Frontal cortex (tissue), 4 donors: ENCODE results near the gene CCDC87. TPM values are rescaled to one million over a fixed set of nuclear protein-coding genes. Genes with fewer than 3 reads are reported as not detected.
"Not testable (repeated sequence)": the region's sequence is repeated elsewhere in the genome, so short reads cannot be mapped to it uniquely, and the experiment has no call there.

Experiments used
- DNase-seq, 2 donors: peaks; one replicate each; pipeline ENCODE4 v3.0.0; 2012; ENCODE audit warnings: low spot score in 2 of 2
- FAIRE-seq: peaks from 2 replicates; lab custom pipeline; 2012; peaks lifted over from hg19 to GRCh38; lab: Jason Lieb, UNC
- total RNA-seq: library from RNA; depleted of rRNA; stranded (reverse); fragments of >200 nt; gene quantifications from one replicate; pipeline ENCODE4 v1.2.3, GENCODE V29; 2014
- donor health status: control.
- donor health status: control.
- donor health status: control.

The CCDC87 gene
- total RNA-seq, 1 donor from 2014 or later = 1.2 TPM

DNA sequence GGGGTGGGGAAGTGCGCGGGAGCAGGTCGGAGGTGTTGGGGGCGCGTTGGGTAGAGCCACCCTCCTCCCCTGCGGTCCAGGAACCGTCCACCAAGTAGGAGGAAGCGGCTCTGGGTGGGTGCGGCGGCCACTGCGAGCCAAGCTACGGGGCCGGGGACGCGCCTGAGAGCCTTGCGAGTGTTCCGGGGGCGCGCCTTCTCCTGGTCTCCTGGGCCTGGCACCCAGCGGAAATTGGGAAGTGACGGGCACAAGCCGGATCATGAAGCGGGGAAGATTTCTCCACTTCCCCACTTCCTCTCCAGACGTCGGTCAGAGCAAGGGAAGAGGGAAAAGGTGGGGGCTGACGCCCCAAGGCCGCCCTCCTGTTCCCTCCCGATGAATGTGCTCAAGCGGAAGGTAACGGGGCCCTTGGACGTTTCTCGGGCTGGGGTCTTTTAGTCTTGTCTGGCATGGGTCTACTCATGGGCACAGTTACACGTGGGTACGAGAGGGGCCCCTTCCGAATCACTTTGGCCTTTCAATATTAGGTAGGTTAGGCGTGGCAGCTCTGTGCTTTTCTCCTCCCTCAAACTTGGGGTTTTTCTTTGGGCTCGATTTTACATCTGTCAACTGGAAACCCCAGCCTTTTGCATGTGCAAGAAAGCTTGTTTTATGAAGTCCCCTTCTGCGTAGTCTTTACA lies 24.4 kb upstream of the CCDC87 start:
- DNase-seq = no peak
- FAIRE-seq = no peak

DNA sequence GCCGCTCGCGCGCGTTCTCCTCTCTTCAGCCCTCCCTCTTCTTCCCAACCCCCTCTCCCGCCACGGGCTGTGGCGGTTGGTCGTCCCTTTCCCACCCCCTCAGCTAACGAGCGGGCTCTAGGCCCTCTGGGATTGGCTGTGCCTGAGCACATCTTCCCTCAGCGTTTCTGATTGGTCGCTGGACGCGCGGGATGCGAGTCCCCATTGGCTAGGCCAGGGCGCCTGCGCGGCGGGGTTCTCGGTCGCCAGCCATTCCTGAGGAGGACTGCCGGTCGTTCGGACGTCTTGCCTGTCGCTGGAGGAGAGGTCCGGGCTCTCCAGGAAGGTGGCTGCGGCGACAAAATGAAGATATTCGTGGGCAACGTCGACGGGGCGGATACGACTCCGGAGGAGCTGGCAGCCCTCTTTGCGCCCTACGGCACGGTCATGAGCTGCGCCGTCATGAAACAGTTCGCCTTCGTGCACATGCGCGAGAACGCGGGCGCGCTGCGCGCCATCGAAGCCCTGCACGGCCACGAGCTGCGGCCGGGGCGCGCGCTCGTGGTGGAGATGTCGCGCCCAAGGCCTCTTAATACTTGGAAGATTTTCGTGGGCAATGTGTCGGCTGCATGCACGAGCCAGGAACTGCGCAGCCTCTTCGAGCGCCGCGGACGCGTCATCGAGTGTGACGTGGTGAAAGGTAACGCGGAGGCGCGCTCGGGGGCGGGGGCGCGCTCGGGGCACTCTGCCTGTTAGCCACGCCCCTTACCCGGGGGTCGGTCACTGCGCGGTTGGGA lies 23.7 kb upstream of the CCDC87 start, which contains the start of gene RBM14:
Gene RBM14 (plus strand): TSS at position 252 of the 776 bp plus-strand sequence. CDS start 91 bp downstream, at position 343.
- peak; percentile 97 to 98 for DNase-seq

DNA sequence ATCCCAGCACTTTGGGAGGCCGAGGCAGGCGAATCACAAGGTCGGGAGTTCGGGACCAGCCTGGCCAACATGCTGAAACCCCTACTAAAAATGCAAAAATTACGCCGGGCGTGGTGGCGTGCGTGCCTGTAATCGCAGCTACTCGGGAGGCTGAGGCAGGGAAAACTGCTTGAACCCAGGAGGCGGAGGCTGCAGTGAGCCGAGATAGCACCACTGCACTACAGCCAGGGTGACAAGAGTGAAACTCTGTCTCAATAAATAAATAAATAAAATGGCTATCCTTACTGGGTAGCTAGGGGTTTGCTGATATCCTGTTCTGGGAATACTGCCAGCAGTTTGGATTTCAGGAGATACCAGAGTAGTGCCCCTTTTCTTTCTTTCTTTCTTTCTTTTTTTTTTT lies 21.2 kb upstream of the CCDC87 start:
- DNase-seq = no peak
- no peak for FAIRE-seq

More for the DNA sequence above, 23.7 kb upstream of the CCDC87 start, which contains the start of gene RBM14:
- no peak for FAIRE-seq

DNA sequence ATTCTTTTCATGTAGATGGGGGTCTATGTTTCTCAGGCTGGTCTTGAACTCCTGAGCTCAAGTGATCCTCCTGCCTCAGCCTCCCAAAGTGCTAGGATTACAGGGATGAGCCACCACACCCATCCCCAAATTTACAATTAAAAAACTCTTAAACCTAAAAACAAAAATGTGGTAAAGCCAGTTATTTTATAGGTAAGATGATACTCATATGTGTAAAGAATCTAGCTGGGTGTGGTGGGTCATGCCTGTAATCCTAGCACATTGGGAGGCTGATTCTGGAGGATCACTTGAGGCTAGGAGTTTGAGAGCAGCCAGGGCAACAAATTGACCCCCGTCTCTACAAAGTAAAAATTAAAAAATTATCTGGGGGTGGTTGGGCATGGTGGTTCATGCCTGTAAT lies 19.6 kb upstream of the CCDC87 start:
- no peak for DNase-seq
- FAIRE-seq = no peak

DNA sequence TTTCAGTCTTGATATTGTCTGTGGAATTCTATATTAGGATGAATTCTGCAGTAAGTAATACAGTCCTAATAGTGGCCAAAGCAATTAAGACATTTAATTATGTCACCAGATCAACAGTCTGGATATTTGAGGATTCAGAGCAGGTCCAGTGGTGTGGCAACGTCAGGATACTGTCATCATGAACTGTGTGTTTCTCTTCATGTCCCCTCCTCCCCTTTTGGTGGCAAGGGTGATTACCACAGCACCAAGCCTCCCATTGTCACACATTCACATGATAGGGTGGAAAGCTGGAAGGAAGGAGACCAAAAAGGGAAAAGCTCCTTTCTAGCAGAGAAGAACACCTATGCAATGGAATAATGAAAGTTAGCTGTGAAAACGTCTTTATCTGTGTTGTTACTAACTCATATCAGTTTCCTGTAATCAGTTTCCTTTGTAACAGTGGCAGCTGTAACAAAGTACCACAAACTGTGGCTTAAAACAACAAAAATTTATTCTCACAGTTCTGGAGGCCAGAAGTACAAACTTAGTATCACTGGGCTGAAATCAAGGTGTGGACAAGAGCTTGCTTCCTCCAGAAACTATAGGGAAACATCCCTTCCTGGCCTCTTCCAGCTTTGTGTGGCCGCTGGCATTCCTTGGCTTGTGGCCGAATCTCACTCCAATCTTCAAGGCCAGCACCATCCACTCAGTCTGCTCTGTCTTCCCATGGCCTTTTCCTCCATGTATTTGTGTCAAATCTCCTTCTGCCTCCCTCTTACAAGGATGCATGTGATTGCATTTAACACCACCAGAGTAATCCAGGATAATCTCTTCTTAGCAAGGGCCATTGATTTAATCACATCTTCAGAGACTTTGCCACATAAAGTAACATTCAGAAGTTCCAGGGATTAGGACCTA lies 17.1 kb upstream of the CCDC87 start:
- DNase-seq (no peak), FAIRE-seq (no peak)

DNA sequence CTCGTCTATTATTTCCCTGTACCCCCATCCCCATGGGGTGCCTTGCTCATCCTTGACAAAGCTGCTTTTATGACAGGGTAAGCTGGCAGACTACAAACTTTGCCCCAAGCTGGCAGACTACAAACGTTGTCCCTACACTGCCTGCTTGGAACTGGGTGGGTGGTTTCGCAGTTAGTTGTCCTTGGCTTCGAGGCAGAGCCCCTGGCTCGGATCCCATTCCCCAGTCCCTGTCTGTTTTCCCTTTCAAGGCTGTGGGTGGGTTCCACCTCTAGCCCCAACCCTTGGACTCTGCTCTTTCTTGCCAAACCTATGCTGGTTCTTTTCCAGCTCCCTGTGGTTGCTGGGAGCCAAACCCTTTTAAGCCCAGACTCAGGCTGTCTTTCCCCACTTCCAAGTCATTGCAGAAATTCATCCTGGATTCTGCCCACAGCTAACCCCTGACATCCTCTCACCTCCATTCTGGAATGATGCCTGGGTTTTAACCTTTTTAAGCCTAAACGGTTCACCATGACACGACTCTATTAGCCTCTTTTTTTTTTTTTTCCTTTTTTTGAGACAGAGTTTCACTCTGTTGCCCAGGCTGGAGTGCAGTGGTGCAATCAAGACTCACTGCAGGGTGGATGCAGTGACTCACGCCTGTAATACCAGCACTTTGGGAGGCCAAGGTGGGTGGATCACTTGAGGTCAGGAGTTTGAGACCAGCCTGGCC lies 14.4 kb upstream of the CCDC87 start:
- FAIRE-seq = no peak
- DNase-seq = peak in 1 of 2 donors; percentile 50

DNA sequence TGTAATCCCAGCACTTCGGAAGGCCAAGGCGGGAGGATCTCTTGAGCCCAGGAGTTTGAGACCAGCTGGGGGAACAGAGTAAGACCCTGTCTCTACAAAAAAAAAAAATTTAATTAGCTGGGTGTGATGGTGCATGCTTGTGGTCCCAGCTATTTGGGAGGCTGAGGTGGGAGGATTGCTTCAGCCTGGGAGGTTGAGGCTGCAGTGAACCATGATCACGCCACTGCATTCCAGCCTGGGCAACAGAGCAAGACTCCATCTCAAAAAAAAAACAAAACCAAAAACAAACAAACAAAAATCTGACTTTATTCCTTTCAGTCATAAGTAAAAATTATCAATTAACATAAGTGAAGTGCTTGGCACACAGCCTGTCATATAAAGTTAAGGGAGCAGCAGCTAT lies 13.7 kb upstream of the CCDC87 start:
- DNase-seq, FAIRE-seq: not testable (repeated sequence)

DNA sequence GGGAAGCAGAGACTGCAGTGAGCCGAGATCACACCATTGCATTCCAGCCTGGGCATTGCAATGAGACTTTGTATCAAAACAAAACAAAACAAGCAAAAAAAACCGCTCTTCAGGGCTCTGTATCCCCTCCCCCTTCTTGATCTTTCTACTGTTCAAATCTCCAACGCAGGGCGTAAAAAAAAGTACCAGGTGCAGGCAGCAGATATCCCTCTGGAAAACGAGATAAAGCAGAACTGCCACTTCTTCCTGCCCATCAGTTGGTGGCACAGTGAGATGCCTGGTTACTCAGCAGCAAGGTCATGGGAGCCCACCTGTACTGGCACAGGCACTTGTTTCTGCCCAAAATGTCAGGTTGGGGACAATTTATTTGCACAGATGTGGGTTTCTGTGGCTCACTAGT lies 11.3 kb upstream of the CCDC87 start:
- no peak for DNase-seq
- no peak for FAIRE-seq

DNA sequence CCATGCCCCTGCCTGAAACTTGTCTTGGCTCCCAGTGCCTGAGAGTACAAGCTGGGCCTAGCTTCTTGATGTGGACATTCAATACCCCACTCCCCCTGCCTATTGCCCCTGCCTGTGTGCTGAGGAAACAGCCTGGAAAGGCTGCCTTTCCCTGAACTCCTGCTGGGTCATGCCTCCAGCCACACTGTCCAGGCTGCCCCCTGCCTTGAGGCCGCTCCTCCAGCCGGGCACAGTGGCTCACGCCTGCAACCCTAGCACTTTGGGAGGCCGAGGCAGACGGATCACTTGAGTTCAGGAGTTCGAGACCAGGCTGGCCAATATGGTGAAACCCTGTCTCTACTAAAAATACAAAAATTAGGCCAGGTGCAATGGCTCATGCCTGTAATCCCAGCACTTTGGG lies 10.2 kb upstream of the CCDC87 start:
- FAIRE-seq (no peak), DNase-seq (no peak)

DNA sequence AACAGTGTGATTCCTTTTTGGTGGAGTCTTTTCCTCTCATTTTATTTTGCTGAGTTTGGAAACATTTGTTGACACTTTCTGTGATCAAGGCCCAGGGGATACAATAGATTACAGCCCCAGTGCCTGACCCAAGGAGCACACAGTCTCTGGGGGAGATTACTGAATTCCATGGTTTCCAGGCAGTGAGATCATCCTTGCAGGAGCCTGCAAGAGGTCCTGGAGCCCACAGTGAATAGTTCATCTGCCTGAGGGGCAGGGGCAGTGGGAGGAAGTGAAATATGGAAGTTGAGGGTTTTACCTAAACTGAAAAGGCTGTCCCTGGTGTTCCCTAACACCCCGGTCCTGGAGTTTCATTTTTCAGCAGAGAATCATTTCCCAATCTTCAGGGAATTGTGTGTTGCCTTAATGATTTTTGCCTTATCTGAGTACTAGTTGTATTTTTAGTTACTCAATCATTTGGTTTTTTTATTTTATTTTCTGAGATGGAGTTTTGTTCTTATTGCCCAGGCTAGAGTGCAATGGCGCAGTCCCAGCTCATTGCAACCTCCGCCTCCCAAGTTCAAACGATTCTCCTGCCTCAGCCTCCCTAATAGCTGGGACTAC lies 7.9 kb upstream of the CCDC87 start:
- FAIRE-seq (no peak), DNase-seq (no peak)

DNA sequence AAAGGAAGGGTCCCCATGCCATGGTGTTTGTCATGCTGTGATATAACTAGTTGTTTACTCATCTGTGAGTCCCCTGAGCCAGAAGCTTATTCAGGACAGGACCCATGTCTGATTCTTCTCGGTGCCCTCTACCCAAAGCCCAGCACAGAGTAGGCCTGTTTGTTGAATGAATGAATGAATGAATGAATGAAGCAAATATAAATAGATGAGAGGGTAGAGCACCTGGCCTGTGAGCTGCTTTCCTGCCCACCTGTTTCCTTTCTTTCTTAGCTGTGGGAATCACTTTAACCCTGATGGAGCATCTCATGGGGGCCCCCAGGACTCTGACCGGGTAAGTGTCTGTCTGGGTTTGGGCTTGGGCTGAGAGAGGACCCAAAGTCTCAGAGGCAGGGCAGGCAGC lies 7.4 kb upstream of the CCDC87 start:
- FAIRE-seq (no peak), DNase-seq (no peak)

DNA sequence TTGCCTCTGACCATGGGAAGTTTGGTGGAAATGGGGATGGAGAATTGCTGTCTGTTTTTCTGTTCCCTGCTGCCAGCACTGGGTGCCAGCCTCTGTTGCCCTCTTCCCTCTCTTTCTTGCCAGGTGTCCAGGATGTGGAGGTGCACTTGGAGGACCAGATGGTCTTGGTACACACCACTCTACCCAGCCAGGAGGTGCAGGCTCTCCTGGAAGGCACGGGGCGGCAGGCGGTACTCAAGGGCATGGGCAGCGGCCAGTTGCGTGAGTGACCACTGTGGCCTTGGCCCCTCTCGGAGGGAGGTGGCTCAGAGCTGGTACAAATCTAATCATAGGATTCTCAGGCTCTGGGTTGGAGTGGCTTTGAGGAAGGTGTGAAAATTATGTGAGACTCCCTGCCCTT lies 6.1 kb upstream of the CCDC87 start:
- FAIRE-seq = no peak
- DNase-seq = no peak

DNA sequence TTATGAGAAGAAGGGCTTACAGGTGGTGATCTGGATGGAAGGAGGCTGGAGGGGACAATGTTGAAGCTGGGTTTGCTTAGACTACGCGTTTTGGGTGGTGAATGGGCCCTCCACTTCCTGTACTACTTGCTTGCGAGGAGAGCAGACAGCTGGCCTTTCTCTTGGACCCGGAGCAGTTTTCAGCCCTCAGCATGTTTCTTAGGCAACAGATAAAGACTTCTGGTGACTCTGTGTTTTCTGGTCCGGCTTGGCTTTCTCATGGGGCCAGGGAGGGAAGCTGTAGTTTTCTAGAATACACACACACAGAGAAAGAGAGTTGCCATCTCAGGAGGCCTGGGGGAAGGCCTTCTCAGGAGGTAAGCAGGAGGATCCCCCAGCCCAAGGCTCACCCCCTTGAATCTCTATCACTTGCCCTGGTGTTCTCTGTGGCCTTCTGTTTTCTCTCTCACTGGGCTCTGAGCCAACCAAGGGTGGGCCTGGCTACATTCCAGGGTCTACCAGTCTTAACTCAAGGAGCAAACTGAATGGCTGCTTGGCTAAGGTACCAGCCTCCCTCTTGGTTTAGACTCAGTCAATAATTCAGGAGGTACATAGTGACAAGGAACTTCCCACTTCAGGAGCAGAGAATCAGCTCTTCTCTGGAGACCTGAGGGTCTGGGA lies 2.5 kb upstream of the CCDC87 start:
- DNase-seq (no peak), FAIRE-seq (no peak)

DNA sequence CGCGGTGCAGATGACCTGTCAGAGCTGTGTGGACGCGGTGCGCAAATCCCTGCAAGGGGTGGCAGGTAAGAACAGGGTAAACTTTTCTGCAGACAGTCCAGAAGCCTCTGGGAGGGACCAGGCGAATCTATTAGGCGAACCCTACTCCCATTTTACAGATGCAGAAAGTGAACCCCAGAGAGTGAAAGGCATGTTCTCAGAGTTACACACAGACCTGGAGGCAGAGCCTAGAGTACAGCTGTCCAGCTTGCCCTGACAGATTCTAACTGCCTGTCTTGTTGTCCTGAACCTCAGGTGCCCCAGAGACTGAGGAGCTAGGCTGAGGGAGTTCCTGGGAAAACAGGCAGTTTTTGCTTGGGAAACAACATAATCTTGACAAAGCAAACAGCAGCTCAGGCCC lies 787 bp upstream of the CCDC87 start:
- no peak for DNase-seq
- no peak for FAIRE-seq

DNA sequence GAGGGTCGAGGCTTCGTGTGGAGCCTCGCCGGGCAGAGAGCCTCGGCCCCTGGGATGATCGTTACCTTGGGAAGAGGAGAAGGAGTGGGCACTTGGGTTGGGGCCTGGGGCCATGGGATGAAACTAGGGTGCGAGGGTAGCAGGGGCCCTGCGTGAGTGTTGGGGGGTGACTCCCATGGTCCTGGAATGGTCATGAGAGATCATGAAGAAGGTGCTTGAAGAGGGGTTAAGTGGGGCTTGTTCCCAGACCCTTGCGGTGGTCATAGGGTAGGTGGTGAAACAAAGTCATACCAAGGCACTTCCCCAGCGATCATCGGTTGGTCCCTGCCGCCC lies 406 bp upstream of the CCDC87 start:
- no peak for DNase-seq
- FAIRE-seq = no peak

DNA sequence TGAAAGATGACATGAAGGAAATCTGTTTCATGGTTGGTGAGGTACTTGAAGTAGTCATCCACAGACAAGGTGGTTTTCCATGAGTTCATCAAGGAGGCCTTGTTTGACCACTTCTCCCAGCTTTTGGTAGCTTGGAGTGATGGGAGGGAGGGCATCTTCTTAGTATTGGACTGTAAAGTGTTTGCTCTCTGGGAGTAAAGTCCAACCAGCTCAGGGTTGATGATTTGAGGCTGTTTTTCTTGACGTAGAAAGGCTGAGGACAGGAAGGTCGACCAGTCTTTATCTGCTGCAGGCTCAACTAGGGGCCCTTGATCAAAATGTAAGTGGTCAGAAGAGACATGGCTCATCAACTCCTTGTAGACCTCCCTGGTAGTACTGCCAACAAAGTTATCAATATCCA lies 1.7 kb downstream of the CCDC87 start:
- FAIRE-seq = no peak
- no peak for DNase-seq

DNA sequence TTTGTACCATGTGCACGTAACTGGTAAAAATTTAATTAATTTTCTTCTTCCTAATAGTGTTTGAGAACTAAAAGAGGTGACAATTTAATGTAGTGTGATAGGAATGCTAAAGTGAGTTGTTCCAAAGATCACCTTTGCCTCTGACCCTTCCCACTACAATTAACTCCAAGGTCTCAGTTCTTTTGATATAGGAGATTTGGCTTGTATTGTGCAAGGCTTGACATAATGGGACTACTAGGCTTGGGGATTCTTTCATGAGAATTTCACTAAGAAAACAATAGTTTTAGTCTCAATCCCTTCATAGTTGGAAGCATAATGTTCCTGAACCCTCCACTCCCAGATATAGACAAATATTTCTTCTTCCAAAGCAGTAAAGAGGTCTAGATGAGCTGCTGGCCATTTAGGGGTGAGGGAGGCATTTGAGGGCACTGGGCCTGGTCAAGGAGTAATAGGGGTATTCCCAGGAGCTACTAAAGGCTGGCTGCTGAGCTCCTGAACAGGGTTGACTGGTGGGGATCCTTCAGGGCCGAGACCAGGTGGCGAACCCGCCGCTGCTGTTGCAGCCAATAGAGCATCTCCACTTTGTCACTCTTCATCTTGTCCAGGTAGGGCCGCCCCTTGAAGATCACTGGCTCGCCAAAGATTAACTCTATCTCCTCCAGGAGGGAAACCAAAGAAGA lies 2.7 kb downstream of the CCDC87 start:
- FAIRE-seq (no peak), DNase-seq (no peak)

DNA sequence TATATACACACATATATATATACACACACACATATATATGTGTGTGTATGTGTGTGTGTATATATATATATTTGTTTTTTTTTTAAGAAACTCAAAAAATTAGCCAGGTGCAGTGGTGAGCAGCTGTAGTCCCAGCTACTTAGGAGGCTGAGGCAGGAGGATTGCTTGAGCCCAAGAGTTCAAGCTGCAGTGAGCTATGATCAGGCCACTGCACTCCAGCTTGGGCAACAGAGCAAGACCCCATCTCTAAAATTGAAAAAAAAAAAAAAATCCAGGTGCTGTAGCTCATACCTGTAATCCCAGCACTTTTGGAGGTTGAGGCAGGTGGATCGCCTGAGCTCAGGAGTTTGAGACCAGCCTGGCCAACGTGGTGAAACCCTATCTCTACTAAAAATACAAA lies 3.5 kb downstream of the CCDC87 start:
- FAIRE-seq = not testable (repeated sequence)

More for the DNA sequence above, 3.5 kb downstream of the CCDC87 start:
- DNase-seq = not testable (repeated sequence)
